Naive thymus-derived CD8-positive, alpha-beta T cell (primary cell): Measurements from ENCODE around the gene LRMDA. TPM values are rescaled to one million over a fixed set of nuclear protein-coding genes. Genes with fewer than 3 reads are reported as not detected.

Experiments used
- ATAC-seq, 2 donors: fragments of 150-1000 bp; cut with Tn5 transposase in 1 of 2; sonication (Bioruptor Pico), chemical (Tn5 transposase) in 1 of 2; 1 replicate in 1 of 2; 2 replicates in 1 of 2; pipeline ENCODE4 v1.10.0; 2021; ENCODE audit warnings: mild to moderate bottlenecking in 2 of 2, moderate library complexity in 2 of 2
- POLR2A ChIA-PET: fragments of 350-600 bp; sonication (Branson Sonifier 250); formaldehyde crosslinking; loops from one replicate; lab custom pipeline; 2021; ENCODE audit warnings: antibody characterized with exemption; lab: Charles Lee
- DNase-seq, 10 donors: peaks; one replicate each; pipeline versions ENCODE4 v3.0.0 to v3.0.0-alpha.2; 2020 to 2022
- H3K27ac Mint-ChIP-seq, 10 donors: one replicate each; pipeline ENCODE4 v1.8.0; 2020 to 2022; ENCODE audit warnings: mild to moderate bottlenecking in 10 of 10, mixed read lengths in 10 of 10, moderate library complexity in 4 of 10, inconsistent platforms in 1 of 10
- H3K27me3 Mint-ChIP-seq, 5 donors: one replicate each; pipeline ENCODE4 v1.8.0; 2021 to 2022; ENCODE audit warnings: mixed read lengths in 5 of 5
- H3K36me3 Mint-ChIP-seq, 3 donors: one replicate each; pipeline ENCODE4 v1.8.0; 2020 to 2022; ENCODE audit warnings: mixed read lengths in 3 of 3, mild to moderate bottlenecking in 2 of 3, inconsistent platforms in 1 of 3
- H3K4me1 Mint-ChIP-seq, 4 donors: one replicate each; pipeline ENCODE4 v1.8.0; 2021 to 2022; ENCODE audit warnings: mixed read lengths in 4 of 4
- H3K4me3 Mint-ChIP-seq, 10 donors: one replicate each; pipeline ENCODE4 v1.8.0; 2020 to 2022; ENCODE audit warnings: mild to moderate bottlenecking in 10 of 10, mixed read lengths in 10 of 10, moderate library complexity in 6 of 10, inconsistent platforms in 1 of 10
- H3K9me3 Mint-ChIP-seq, 9 donors: one replicate each; pipeline ENCODE4 v1.8.0; 2020 to 2022; ENCODE audit warnings: mixed read lengths in 9 of 9, mild to moderate bottlenecking in 3 of 9, inconsistent platforms in 1 of 9, moderate library complexity in 1 of 9
- polyA plus RNA-seq, 3 donors: library from polyadenylated mRNA; unstranded; fragments of 300-500 nt; fragmentation: Illumina TruSeq; gene quantifications; one replicate each; pipeline ENCODE4 v1.2.3, GENCODE V29; 2021
- total RNA-seq, 8 experiments: library from RNA in 2 of 8; stranded (reverse) in 2 of 8; gene quantifications; one replicate each; pipeline ENCODE4 v1.2.3 and lab custom pipeline; 2021 to 2026

The LRMDA gene
- total and polyA plus RNA-seq, 5 experiments from 2014 or later, result not detected

DNA sequence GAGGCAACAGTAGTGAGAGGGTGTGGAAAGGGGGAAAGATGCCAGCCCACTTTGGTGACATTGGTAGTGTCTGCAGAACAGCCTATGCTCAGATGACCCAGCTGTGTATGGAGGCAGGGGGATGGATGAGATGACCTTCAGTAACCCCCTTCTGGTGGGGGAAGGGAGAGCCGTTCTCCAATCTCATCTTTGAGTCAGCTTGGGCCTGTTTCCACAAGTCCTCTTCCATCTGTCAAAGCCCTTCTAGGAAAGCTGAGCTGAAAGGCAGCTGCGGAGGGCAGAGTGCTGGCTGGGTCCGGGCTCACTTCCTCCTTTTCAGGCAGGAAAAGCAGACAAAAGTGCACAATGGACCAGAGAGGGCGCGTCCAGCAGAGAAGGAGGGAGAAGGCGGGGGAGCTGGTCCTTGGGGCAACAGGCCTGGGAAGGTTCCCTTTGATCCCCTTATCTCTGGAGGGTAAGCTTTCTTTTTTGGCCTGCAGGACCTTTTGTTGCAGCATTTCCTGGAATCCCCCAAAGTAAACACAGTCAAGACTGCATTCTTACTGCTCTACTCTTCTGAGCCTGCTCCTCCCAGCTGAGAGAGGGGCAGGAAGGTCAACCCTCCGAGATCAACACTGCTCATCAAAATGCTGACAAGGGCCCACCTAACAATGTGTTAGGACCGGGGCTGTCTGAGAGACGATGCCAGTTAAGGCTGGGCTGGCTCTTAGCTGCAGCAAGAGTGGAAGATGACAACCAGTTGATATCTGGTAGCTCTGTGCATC, 1.2 kb upstream of the LRMDA start:
- Mint-ChIP-seq H3K4me3 (peak overlapping the region in 4 of 10 donors; percentile 57 to 72 (median 65)), H3K36me3 (no peaks in the 10 kb centered on the region), H3K9me3 (peaks cover 0 to 3% (median 0%) of the 10 kb centered on the region in 9 donors), H3K27ac (peak overlapping the region in 1 of 10 donors; percentile 51), H3K4me1 (peaks cover 0 to 11% (median 6%) of the 10 kb centered on the region in 4 donors), H3K27me3 (peaks cover 37 to 64% (median 47%) of the 10 kb centered on the region in 5 donors)
- POLR2A ChIA-PET, result no interaction called here
- DNase-seq (no peak), ATAC-seq (no peak)

DNA sequence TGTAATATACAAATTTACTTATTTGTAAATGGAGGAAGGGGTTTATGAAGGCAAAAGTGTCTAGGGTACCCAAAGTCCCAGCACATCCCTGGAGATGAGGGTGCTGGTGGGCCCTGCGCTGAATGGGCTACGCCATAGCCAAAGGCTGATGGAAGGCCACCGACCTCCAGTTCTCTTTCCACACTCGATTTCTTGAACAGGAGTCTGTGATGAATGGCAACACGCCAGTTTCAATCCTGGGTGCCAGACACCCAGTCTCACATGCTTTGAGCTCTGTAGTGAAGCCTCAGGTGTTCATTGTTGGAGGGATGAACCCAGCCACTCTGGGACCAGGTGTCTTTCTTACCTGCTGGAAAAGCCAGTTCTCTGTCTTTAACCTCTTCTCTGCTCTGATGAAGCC, 752 bp downstream of the LRMDA start:
- Mint-ChIP-seq H3K4me1 (peaks cover 0 to 11% (median 6%) of the 10 kb centered on the region in 4 donors), H3K27ac (no peak overlapping the region), H3K4me3 (peak overlapping the region in 7 of 10 donors; percentile 30 to 79 (median 70)), H3K9me3 (peaks cover 0 to 3% (median 0%) of the 10 kb centered on the region in 9 donors), H3K27me3 (peaks cover 40 to 84% (median 51%) of the 10 kb centered on the region in 5 donors), H3K36me3 (no peaks in the 10 kb centered on the region)
- DNase-seq (no peak), ATAC-seq (no peak)
- POLR2A ChIA-PET, result no interaction called here

DNA sequence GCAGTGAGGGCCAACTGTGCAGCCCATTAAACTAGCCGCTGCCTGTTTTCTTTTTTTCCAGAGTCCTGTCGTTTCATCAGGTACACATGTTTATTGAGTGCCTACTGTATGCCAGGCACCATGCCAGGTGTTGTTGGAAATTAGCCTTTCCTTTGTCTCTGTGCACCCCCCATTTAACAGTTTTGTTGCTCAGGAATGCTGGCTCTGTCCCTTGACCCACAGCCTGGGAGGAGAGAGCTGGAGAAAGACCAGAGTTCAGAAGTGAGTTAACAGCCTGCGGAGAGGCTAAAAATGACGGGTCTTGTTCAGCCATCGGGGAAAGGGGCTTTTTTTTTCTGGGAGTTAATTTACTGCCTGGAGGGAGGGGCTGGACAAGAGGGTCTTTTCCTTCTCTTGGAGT, 1.3 kb downstream of the LRMDA start:
- DNase-seq, result no peak
- Mint-ChIP-seq H3K27me3 (peaks cover 41 to 90% (median 55%) of the 10 kb centered on the region in 5 donors), H3K27ac (no peak overlapping the region), H3K9me3 (peaks cover 0 to 3% (median 0%) of the 10 kb centered on the region in 9 donors), H3K4me3 (peak overlapping the region in 2 of 10 donors; percentile 36 to 42), H3K4me1 (peaks cover 0 to 11% (median 6%) of the 10 kb centered on the region in 4 donors), H3K36me3 (no peaks in the 10 kb centered on the region)
- POLR2A ChIA-PET, result no interaction called here
- ATAC-seq, result no peak

DNA sequence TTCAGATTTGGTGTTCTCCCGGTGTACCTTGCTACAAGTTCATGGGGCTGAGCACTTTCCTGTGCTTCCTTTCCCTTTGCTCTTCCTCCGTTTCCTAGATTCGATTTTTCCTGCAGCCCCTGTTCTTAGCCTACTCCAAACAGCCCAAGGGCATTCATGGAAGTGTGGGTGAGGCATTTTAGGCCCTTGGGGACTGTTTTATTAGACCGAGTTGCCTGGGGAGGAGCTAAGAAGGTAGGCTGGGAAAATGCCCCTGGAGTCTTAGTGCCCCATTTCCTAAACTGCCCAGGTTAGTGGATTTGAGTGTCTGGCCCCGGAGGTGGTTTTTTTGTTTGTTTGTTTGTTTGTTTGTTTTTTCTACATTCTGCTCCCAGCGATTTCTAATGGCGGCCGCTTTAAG, 1.8 kb downstream of the LRMDA start:
- no peak overlapping the region for H3K27ac Mint-ChIP-seq
- H3K4me1 Mint-ChIP-seq, result peaks cover 0 to 11% (median 6%) of the 10 kb centered on the region in 4 donors
- ATAC-seq (no peak), DNase-seq (no peak)
- peaks cover 0 to 3% (median 0%) of the 10 kb centered on the region in 9 donors for H3K9me3 Mint-ChIP-seq
- POLR2A ChIA-PET, result no interaction called here
- peaks cover 41 to 87% (median 56%) of the 10 kb centered on the region in 5 donors for H3K27me3 Mint-ChIP-seq
- H3K36me3 Mint-ChIP-seq, result no peaks in the 10 kb centered on the region
- no peak overlapping the region for H3K4me3 Mint-ChIP-seq

DNA sequence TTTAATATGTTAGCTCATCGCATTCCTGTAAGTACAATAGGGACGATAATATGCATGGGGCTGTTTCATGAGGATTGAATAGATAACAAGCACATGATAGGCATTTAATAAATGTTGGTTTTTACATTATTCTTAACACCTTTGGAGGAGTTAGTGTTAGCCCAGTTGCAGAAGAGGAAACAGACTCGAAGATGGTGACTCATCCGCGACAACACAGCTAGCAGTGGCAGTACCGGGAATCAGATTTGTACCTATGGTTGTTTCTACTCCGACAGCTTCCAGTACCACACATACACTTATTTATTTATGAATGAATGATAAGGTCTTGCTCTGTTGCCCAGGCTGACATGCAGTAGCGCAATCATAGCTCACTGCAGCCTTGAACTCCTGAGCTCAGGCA, 2.9 kb downstream of the LRMDA start:
- Mint-ChIP-seq H3K4me1 (peaks cover 0 to 11% (median 6%) of the 10 kb centered on the region in 4 donors), H3K4me3 (no peak overlapping the region), H3K27ac (no peak overlapping the region), H3K27me3 (peaks cover 33 to 85% (median 54%) of the 10 kb centered on the region in 5 donors), H3K9me3 (peaks cover 0 to 3% (median 0%) of the 10 kb centered on the region in 9 donors), H3K36me3 (no peaks in the 10 kb centered on the region)
- no peak for DNase-seq
- POLR2A ChIA-PET, result no interaction called here
- no peak for ATAC-seq

DNA sequence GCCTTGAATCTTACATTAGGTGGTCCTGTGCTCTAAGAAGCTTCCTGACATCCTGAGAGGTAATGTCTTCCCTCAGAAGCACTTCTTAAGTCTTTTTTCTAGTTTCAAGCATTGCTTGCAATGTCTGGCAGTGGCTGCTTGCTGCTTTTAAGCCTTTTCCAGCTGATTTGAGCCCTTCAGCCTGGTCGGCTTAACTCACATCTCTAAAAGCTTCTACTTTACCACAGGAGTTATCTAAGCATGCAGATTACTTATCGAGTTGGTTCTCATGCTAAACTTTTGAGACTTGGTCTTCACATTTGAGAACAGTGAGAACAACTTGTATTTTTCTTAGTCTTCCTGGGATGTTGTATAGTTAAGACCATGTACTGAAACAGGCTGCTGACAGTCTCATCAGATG, 3.9 kb downstream of the LRMDA start:
- no peak overlapping the region for H3K4me3 Mint-ChIP-seq
- ATAC-seq (no peak), DNase-seq (no peak)
- no peaks in the 10 kb centered on the region for H3K36me3 Mint-ChIP-seq
- peaks cover 0 to 11% (median 6%) of the 10 kb centered on the region in 4 donors for H3K4me1 Mint-ChIP-seq
- H3K27me3 Mint-ChIP-seq, result peaks cover 33 to 85% (median 54%) of the 10 kb centered on the region in 5 donors
- peaks cover 0 to 3% (median 0%) of the 10 kb centered on the region in 9 donors for H3K9me3 Mint-ChIP-seq
- POLR2A ChIA-PET, result no interaction called here
- H3K27ac Mint-ChIP-seq, result no peak overlapping the region

DNA sequence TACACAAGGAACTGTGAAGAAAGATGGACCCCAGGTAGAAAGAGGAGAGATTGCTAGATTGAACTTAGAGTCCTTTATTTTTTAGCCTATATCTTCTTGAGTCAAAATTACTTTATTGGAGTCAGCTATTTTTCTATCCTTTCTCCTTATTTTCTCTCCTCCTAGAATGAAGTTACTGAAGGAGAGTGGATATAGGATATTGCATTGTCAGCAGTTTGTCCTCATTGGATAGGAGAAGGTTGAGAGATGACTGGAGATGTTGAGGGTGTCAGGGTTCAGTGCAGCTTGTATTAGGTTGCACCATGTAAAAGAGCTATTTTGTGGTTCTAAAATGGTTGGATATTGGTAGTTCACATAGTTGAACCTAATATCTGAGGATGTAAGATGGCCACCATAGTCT, 5.5 kb downstream of the LRMDA start:
- Mint-ChIP-seq H3K36me3 (no peaks in the 10 kb centered on the region), H3K9me3 (peaks cover 0 to 3% (median 0%) of the 10 kb centered on the region in 9 donors), H3K27me3 (peaks cover 28 to 81% (median 46%) of the 10 kb centered on the region in 5 donors), H3K4me1 (peaks cover 0 to 5% (median 3%) of the 10 kb centered on the region in 4 donors), H3K27ac (no peak overlapping the region), H3K4me3 (no peak overlapping the region)
- POLR2A ChIA-PET, result no interaction called here
- ATAC-seq, result no peak
- DNase-seq, result no peak

DNA sequence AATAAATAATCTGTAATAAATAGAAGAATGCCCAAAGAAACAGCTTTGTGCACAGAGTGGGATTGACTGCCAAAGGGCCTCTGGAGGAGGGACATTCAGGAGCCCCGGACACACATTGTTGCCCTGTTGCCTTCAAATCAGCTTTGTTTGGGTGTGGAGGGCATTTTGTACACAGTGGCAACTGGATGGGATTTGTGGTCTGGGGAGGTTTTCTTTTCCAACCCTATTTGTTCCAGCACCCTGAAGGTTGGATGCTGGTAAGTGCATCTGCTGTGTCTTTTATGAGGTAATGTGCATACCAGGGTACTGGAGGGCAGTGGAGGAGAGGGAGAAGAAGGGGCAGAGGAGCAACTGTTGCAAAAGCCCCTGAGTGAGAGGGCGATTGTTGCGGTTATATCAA, 6.3 kb downstream of the LRMDA start:
- peaks cover 4 to 10% (median 7%) of the 10 kb centered on the region in 9 donors for H3K9me3 Mint-ChIP-seq
- H3K36me3 Mint-ChIP-seq, result peaks cover 0 to 7% (median 4%) of the 10 kb centered on the region in 3 donors
- no peak overlapping the region for H3K4me3 Mint-ChIP-seq
- H3K27me3 Mint-ChIP-seq, result peaks cover 23 to 81% (median 38%) of the 10 kb centered on the region in 5 donors
- DNase-seq, result no peak
- H3K27ac Mint-ChIP-seq, result no peak overlapping the region
- POLR2A ChIA-PET, result no interaction called here
- no peaks in the 10 kb centered on the region for H3K4me1 Mint-ChIP-seq
- ATAC-seq, result no peak

DNA sequence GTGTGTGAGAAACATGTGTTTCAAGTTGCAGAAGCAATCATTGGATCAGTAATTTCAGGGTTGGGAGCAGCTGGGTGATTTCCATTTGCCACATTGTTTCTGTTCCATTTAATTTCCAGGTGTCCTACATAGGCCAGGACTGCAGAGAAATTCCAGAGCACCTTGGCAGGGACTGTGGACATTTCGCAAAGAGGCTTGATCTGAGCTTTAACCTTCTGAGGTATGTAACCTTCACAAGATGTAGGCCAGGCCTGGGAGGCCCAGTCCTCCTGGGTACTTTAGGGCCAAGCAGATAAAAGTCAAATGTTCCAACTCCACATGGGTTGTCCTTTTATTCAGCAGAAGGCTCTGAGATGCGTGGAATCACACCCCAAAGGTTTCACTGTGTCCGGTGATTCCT, 6.9 kb downstream of the LRMDA start:
- POLR2A ChIA-PET, result no interaction called here
- no peak overlapping the region for H3K27ac Mint-ChIP-seq
- H3K4me1 Mint-ChIP-seq, result no peaks in the 10 kb centered on the region
- ATAC-seq (no peak), DNase-seq (no peak)
- peaks cover 0 to 10% (median 4%) of the 10 kb centered on the region in 3 donors for H3K36me3 Mint-ChIP-seq
- no peak overlapping the region for H3K4me3 Mint-ChIP-seq
- H3K27me3 Mint-ChIP-seq, result peaks cover 19 to 75% (median 34%) of the 10 kb centered on the region in 5 donors
- H3K9me3 Mint-ChIP-seq, result peaks cover 6 to 15% (median 11%) of the 10 kb centered on the region in 9 donors

DNA sequence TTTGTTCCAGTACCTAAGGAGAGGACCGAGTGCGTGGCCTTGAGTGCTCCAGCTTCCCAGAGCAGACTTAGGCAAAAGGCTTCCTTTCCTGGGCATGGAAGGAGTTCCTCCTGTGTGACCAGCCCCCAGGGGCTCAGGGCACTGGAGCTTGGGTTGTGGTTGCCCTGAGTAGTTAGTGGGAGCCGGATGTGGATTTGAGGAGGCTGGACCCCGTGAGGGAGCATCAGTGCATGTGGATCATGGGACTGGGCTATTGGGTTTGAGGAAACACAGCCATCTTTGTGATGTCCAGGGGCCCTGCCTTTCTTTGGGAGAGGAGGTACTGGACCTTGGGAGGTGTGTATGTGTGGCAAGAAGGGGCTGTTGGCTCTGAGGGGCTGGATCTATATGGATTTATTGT, 8.4 kb downstream of the LRMDA start:
- Mint-ChIP-seq H3K9me3 (peaks cover 10 to 29% (median 19%) of the 10 kb centered on the region in 9 donors), H3K36me3 (peaks cover 0 to 20% (median 4%) of the 10 kb centered on the region in 3 donors), H3K4me3 (no peak overlapping the region), H3K27ac (no peak overlapping the region), H3K27me3 (peaks cover 19 to 60% (median 24%) of the 10 kb centered on the region in 5 donors), H3K4me1 (no peaks in the 10 kb centered on the region)
- DNase-seq (no peak), ATAC-seq (no peak)
- POLR2A ChIA-PET, result no interaction called here

DNA sequence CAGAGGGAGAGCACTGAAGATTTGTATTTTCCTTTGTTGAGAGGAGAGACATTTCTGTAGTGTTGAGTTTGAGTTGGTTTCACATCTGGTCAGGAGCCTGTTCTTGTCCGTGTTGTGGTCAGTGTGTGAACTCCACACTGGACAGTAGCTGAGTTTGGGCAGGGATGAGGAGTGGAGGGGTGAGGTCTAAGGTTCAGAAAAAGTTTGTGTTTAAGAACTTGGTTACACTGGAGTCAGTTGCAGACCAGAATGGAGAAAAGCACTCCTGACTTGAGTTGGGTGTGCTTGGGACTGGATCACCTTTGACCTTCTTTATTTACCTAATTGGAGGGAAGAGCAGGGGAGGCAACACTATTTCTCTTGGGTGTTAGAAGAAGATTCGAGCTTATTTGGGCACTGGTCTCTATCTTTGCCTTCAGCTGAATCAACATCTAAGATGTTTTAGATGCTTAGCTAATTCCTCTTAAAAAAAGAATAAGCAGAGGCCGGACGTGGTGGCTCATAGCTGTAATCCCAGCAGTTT, 8.9 kb downstream of the LRMDA start:
- H3K36me3 Mint-ChIP-seq, result peaks cover 0 to 20% (median 4%) of the 10 kb centered on the region in 3 donors
- peaks cover 10 to 32% (median 19%) of the 10 kb centered on the region in 9 donors for H3K9me3 Mint-ChIP-seq
- H3K4me1 Mint-ChIP-seq, result no peaks in the 10 kb centered on the region
- peaks cover 16 to 55% (median 19%) of the 10 kb centered on the region in 5 donors for H3K27me3 Mint-ChIP-seq
- POLR2A ChIA-PET, result no interaction called here
- no peak overlapping the region for H3K27ac Mint-ChIP-seq
- ATAC-seq, result no peak
- no peak overlapping the region for H3K4me3 Mint-ChIP-seq
- no peak for DNase-seq

DNA sequence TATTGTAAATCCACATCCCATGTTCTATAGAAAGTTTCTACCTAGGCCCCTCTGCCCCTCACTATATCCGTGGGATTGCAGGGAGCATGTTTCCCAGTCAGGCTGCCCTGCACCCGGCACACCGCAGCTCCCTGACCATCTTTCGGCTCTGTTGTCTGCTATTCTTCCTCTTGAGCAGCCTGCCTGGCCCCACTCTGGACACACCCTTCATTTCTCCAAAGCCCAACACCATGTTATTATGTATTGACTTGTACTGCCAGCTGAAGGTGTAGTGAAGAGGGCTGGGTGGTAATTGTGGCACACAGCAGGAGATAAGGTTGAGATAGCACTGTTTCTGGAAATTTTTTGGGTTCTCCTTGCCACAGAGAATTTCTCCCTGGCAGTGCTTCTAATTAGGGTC, 9.8 kb downstream of the LRMDA start:
- Mint-ChIP-seq H3K36me3 (peaks cover 0 to 24% (median 4%) of the 10 kb centered on the region in 3 donors), H3K4me3 (no peak overlapping the region), H3K4me1 (no peaks in the 10 kb centered on the region), H3K27me3 (peaks cover 10 to 46% (median 17%) of the 10 kb centered on the region in 5 donors), H3K27ac (no peak overlapping the region), H3K9me3 (peaks cover 10 to 40% (median 25%) of the 10 kb centered on the region in 9 donors)
- no peak for DNase-seq
- POLR2A ChIA-PET, result no interaction called here
- no peak for ATAC-seq

DNA sequence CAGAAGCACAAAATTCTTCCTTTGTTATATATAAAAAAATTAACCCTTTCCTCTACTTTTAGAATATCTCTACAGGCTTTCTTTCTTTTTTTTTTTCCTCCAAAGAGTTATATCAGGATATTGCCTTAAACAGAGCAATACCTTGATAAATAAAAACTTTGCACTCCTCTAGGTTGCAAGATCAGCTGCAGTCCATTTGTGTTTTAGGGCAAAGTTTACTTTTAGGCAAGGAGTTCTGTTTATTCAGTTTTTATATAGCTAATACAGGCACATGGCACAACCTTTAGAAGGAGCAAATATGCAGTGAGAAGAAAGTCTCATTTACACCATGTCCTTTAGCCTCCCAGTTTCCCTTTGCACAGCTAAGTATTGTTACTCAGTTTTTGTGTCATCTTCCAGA, 10.3 kb downstream of the LRMDA start:
- H3K27ac Mint-ChIP-seq, result no peak overlapping the region
- H3K27me3 Mint-ChIP-seq, result peaks cover 10 to 46% (median 20%) of the 10 kb centered on the region in 5 donors
- ATAC-seq (no peak), DNase-seq (no peak)
- H3K4me3 Mint-ChIP-seq, result no peak overlapping the region
- no peaks in the 10 kb centered on the region for H3K4me1 Mint-ChIP-seq
- H3K36me3 Mint-ChIP-seq, result peaks cover 0 to 29% (median 5%) of the 10 kb centered on the region in 3 donors
- peaks cover 10 to 45% (median 27%) of the 10 kb centered on the region in 9 donors for H3K9me3 Mint-ChIP-seq
- POLR2A ChIA-PET, result no interaction called here
